GM18873 (cell line): ENCODE results near the gene FAM3D.

Source experiments
- ATAC-seq: cut with Tn5 transposase; IDR thresholded peaks from one replicate; pipeline ENCODE4 v1.9.1; 2021; ENCODE audit warnings: mild to moderate bottlenecking, moderate library complexity, moderate number of reproducible peaks; ENCODE audit not compliant: unreplicated experiment, low FRiP score

The FAM3D gene

DNA sequence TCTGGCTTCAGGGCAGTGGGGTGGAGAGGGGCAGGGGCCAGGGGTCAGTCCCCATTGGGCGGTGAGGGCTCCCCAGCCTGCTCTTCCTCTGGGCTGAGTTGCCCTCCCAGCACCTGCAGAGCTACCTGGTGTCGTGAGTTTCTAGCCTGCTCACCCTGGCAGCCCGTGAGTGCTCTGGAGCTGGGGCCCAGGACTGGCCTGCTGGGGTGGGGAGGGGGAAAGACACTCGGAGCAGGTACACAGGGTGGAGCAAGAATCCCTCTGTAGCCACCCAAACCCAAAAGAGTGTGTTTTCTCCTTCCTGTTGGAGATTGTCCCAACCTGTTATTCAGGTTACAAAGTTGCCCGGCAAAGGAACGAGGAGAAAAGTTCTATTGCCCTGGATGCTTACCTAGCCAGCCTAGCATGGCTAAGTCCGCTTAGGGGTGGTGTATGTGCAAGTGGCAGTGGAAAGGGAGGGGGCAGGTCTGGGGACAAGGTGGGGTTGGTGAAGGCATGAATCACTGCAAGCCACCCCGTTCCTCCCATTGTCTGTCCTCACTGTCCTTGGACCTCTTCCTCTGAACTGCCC is 8.9 kb downstream of the FAM3D start:
- no peak for ATAC-seq

DNA sequence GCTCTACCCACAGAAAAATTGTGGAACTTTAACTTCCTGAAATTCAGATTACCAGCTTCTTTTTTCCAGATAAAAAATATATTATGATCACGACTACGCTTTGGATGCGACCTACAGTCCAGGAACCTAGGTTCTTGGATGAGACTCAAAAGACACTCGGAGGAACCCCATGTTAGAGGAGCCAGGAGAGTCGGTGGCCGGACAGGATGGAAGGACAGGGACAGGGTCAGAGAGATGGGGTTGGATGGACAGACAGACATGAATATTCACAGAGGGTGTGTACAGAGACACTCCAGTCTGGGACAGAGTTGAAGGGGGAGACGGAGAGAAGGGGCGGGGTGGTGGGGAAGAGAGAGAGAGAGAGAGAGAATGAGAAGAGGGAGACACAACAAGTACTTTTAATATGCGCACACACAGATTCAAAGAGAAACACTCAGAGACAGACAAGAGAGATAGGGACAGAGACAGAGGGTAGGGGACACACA is 9.5 kb downstream of the FAM3D start:
- ATAC-seq: no peak

DNA sequence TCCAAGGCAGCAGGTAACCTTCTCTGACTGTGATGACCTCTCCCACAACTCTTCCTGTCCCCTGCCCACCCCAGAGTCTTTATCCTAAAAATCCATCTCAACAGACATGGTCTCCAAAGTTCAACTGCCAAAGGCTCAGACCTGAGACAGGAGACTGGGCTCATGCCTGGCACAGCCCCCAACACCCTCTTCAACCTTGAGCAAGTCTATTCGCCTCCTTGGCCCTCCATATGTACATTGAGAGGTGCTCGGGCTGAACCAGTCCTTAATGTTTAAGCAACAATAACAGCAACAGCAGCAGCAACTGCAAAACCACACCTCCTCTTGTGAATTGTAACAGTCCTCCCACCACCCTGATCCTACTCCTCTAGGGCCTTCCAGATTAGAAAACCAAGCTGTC is 9.9 kb downstream of the FAM3D start:
- ATAC-seq: no peak

DNA sequence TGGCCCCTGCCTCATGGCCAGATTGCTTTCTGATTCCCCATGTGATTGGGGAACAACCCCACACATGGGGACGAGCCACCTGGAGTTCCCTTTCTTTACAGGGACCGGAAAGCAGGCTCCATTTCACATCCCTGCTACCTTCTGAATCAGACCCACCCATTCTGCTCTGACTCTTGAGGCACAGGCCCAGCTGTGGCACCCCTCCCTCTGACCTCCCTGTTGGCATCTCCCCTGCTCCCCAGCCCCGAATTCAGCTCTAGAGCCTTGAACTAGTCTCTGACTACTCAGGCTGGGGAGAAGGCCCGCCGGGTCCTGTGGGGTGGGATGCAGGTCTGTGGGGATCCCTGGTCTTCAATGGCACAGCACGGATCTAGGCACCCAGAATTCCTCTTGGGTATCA is 12.1 kb downstream of the FAM3D start:
- ATAC-seq: no peak

DNA sequence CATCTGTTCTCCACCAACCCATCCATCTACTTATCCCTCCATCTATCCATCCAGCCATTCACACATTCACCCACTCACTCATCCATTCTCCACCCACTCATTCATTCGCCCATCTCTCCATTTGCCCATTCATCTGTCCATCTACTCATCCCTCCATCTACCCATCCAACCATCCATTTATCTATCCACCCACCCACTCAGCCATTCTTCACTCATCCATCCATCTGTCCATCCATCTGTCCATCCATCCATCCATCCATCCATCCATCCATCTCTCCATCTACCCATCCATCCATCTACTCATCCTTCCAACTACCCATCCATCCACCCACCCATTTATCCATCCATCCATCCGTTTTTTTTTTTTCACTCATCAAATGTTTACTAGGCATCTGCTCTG is 13.9 kb downstream of the FAM3D start:
- ATAC-seq: no peak

DNA sequence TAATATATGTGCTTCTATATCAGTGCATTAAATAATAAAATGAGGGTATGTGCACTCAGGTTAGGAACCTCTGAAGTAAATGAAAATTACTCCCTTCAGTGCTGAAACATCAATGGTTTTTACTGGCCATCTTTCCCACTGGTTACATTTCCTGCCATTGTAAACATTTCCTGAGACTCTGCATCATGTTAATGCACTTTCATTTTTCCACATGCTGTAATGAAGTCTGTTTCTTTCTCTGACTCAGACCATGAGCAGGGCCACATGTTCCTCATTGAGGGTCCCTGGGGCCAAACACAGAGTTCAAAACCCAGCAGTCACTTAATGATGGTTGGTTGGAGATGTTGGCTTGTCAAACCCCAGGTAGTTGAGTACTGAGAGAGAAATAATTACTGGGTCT is 15.3 kb downstream of the FAM3D start:
- no peak for ATAC-seq

DNA sequence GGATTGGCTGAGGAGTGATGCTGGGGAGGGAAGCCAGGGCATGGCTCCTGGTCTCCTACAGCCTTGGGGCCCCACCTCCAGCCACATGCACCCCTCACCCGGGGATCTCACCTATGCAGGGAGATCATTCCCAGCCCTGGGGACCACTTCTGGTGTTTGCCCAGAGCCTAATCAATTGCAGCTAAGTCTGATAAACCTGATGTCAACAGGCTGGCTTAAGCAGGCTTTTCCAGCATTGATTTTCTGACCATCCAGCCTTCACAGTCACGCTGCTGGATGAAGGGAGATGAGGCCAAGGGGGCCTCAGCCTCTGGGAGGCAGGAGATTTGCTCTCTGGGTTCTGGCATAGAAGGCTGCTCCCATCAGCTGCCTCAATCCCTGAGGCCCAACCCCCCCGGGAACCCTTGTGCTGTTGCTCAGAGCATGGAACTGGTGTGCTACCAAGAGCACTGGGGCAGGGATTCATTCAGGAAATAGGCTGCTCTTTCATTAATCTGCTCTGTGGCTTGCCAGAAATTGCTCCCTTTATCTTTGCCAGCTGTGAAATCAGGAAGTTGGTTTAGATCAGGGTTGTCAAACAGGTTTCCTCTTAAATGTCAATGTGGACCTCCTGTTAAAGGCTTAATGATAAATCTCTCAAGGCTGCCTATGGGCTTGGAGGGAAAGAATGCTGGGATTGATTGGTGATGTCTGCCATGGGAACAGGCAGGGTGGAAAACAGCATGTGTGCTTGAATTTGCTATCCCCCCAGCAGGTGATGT is 19.0 kb downstream of the FAM3D start:
- no peak for ATAC-seq

DNA sequence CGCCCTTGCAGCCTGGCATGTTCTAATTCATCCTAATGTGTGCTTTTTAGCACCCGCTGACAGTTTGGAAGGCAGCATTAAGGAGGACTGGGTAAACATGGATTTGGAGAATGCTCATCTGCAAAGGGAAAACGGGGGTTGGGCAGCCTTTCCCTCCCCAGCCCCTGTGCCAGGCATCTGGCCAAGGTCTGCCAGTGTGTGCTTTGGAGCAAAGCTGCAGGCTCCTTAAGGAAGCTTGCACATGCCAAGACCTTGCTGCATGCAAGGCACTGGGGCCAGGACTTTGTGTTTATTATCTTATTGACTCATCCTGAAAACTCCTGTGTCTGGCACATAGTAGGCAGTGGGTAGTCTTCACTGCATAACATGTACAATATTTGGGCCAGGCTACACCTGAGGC is 20.1 kb downstream of the FAM3D start:
- no peak for ATAC-seq

DNA sequence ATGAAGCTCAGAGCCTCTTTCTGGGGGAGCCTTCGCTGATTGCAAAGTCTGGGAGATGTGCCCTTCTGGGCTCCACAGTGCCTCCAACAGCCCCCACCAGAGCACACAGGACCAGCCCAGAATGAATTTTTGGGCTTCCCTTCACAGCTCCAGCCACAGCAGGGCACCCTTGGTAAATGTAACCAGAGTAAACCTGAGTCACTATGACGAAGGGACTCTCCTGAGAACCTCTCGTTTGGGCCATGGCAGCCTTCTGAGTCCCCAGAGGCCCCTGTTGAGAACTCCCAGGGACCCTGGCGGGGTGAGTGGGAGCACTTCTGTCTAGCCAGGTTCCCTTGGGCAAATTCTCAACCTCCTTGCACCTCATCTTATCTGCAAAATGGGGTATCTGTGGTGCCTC is 20.8 kb downstream of the FAM3D start:
- no peak for ATAC-seq

DNA sequence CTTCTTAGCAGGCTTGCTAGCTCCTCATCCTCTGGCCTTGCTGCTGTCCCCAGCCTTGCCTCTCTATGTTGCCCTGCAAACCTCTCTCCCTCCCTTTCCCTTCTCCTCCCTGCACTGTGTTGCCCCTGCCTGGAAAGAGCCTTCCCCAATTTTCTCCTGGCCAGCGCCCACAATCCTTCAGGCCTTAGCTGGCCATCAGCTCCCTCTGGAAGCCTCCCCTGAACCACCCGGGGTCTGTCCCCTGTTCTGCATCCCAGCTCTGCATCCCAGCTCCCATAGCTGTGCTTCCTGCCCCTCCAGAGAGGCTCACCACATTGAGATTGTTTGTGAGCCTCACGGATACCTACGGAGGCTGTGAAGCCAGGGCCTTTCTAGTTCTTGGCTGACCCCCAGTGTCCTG is 23.7 kb downstream of the FAM3D start:
- no peak for ATAC-seq

DNA sequence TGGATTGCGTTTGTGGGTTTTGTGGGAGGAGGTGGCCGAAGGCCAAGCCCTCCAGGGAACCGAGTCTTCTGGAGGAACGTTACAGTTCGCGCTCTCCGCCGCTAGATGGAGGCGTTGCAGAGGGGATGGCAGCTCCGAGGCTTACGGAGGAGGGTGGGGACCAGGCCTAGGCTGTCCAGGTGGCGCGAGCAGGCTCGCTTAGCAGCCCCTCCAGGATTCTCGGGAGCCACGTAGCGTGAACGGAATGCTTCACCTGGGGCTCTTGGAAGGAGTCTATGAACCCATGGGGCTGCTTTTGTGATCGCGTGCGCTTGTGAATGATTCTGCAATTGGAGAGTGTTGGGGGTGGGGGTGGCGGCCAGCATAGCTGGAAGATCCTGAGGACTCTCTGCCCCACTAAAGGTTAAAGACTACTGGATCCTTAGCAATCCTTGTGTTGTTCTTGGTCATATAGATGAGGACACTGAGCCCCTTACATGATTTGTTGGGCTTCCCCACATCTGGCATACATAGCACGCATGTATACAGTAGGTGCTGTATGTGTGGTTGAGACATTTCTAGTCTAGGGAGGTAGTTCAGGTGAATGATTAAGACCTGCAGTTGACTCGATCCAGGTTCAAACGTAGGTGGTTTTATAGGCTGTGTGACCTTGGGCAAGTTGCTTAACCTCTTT is 25.7 kb downstream of the FAM3D start:
- no peak for ATAC-seq

DNA sequence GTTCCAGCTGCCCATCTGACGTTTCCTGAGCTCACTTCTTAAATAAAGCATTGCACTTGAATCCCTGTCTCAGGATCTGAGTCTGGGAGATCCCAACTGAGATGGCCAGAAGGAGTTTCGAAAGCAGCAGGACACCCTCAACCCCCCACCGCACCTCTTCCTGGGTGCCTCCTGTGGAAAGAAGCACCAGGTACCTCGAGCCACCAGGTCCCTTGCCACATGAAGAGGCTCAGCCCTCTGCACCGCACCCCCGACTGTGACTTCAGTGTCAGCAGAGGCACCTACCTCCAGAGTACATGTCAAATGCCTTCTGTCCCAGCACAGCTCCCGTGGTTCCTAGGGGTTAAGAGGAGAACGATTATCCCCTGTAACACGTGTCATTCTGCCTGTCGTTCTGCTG is 26.7 kb downstream of the FAM3D start:
- ATAC-seq: no peak

DNA sequence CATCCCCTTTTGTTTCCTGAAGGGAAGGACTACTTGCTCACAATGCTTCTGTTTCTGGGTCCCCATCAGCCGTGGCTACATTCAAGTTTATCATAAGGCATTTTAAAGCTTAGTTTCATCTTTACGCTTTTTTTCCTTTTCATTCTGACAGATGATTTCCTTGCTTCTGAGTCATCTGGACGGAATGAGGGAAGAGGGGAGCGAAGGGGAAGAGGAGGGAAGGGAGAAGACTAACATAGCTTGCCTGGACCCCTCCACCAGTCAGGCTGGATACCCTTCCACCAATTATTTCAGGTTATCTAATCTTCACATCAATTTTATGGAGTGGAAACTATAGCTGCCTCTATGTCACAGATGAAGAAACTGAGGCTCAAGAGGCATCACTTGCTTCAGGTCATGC is 27.6 kb downstream of the FAM3D start:
- ATAC-seq: no peak

DNA sequence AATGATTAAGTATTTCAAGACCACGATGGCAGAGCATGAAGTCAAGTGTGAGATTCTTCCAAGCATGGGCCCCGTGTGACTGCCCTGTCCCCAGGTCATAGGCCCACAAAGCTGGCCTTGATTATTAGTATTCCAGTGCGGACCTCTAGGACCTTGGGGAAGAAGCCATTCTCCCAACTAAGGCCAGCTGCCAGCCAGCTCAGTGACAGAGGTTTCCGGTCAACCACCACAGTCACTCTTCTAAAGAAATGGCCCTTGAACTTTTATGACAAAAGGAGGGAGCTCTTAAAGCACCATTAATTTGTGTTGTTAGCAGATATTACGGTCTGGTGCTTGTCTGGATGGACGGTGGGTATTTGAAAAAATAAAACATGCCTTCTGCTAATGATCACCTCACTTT is 28.0 kb downstream of the FAM3D start:
- no peak for ATAC-seq

DNA sequence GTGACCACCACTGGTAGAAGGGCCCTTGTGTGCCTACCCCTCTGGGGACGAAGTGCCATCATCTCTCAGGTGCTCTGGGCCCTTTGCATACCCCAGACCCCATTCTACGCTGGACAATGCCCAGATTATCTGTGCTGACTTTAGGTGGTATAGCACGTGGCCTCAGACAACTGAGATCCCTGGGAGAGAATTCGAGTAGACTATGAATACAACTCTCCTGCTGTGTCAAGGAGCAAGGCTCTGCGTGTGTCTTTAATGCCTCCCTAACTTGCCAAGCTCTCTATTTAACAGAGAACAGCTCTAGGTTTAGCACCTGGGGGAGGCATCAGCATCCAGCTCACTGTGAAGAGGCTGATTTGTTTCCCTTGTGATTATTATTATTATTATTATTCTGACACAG is 29.1 kb downstream of the FAM3D start:
- no peak for ATAC-seq

DNA sequence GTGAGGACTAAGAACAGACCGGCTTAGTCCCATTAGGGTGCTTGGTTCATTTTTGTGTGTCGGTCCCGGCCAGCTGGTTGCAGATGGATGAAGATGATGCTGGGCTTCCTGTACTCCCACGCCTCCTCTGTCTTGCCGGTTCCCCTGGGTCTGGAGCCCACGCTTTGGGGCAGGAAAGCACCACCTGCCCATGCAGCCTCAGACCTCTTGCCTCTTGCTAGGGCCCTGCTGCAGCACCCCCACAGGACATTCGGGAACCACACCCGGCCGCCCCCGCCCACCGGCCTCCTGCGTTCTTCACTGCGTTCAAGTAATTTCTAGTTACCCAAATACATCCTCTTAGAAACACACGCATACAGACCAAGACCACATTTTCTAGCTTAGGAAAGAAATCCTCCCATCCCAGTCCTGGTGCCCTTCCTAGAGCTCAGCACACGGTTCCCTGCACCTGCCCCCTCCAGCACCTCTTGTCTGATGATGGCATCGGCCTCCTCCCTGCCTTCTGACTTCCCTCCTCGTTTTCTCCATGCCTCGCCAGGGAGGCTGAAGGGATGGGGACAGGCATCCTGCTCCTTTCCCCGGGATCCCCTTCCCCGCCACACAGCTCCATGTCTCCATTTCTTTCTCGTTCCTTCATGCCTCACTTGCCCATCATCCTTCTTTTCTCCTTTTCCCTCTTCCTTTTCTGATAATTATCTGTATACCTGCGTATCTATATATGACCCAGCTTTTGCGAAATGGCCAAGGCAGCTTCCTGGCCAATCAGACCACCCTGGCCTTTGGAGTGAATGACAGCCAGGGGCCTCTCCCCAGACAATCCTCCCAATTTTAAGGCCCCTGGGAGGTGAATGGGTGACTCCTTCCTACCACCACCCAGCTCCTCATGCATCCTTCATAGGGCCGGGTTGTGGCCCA is 30.9 kb downstream of the FAM3D start:
- ATAC-seq: no peak

DNA sequence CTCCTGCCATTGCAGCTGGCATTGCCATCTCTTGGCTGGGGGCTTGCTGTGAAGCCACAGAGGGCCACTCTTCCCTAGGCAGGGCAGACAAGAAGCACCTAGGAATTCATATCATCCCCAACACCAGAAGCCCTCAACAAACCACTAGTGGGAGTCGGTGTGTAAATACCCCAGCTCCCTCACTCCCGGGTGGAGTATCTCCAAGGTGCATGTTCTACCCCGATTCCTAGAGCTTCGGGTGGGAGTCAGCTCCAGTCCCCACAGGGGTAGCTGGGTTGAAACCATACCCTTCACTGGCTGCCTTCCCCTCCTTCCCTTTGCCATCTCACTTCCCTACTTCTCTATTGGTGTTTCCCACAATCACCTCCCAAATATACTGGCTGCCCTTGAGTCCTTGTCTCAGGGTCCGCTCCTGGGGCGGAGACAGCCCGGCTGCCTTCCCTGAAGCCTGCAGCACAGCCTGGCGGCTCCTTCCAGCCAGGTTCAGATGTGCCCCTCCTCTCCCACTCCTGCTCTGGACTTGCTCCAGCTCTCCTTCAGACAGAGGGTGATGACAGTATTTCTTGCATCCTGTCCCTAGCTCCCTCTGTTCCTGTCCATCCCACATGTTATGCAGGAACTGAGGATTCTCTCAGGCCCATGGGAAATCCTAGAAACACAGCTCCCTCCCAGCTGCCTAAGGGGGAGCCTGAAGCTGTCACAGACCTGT is 33.3 kb downstream of the FAM3D start:
- ATAC-seq: no peak

DNA sequence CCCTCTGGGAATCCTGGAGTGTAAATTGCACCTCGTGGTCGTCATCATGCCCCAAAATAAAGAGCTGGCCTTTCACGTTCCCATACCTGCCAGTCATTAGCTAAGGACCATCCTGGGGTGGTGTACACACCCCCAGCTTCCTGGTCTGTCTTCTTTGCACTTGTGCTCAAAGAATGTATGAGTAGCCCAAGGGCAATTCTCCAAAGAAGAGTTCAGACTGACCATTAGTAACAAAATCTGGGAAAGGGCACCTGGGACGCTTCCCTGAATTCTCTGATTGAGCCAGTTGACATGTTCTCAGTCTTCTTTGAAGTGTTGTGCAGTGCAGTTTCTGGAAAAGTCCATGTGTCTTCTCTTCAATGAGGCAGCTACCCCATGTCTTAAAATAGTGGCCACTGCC is 34.8 kb downstream of the FAM3D start:
- ATAC-seq: no peak

DNA sequence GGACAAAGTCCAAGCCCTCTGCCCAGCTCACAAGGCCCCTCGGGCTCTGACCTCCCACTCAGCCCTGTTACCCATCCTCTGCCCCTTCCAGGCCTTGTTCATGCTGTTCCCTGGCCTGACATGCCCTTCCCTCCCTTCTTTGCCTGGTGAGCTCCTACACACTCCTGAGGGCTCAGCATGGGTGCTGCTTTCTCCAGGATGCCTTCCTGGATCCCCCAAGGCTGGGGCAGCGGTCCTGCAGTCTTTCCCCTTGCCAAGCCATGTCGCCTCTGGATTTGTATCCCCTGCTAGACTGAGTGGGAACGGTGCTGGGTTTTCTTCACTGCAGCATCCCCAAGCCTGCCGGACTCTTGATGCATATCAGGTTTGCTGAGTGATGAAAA is 35.9 kb downstream of the FAM3D start:
- ATAC-seq: no peak

DNA sequence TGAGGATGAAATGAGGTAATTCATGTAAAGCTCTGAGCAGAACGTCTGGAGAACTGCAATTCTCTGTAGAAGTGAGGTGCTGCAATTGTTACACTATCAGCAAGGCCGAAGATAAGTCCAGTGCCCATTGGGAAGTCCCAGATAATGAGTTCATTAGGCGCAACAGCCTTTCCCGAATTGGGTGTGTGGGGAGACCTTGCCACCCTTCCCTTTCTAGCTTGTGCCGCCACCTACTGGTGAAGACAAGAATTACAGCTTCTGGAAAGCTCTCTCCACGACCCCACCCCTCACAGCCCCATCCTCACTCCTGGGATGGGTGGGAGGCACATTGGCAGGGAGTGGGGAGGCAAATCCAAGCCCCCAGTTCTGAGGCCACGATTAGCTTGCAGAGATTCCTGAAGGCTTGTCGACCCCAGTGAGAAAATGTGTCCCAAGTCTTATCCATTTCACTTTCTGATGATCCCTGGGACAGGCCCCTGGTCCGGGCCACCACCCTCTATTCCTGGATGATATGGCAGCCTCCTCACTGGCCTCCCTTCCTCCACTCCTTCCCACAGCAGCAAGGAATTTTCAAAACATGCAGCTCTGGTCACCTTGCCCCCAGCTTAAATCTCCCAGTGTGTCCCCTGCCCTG is 36.4 kb downstream of the FAM3D start:
- no peak for ATAC-seq
